Adipose tissue (tissue), 3 donors: ENCODE data around the gene BSN. TPM values are rescaled to one million over a fixed set of nuclear protein-coding genes. Genes with fewer than 3 reads are reported as not detected.

Source experiments
- H3K27ac ChIP-seq: one replicate; pipeline ENCODE4 v1.5.1; 2013; ENCODE audit warnings: low read depth, low read length
- WGBS, 3 donors: extraction: QIAGEN DNeasy Blood & Tissue Kit; methylation state at CpG; one replicate each; pipeline ENCODE4 v1.1.7; 2013; 5-methylcytosine and 5-hydroxymethylcytosine counted together
- polyA plus RNA-seq, 3 donors: library from polyadenylated mRNA; stranded (reverse); fragments of 200-250 nt; gene quantifications; one replicate each; pipeline ENCODE4 v1.2.3, GENCODE V29; 2013
- donor health status: healthy with polysubstance abuse.
- donor health status: Bipolar disorder and iron deficiency.
- donor health status: healthy.

The BSN gene
- under 1 TPM; 0.06 to 0.49 (median 0.11) TPM for polyA plus RNA-seq

DNA sequence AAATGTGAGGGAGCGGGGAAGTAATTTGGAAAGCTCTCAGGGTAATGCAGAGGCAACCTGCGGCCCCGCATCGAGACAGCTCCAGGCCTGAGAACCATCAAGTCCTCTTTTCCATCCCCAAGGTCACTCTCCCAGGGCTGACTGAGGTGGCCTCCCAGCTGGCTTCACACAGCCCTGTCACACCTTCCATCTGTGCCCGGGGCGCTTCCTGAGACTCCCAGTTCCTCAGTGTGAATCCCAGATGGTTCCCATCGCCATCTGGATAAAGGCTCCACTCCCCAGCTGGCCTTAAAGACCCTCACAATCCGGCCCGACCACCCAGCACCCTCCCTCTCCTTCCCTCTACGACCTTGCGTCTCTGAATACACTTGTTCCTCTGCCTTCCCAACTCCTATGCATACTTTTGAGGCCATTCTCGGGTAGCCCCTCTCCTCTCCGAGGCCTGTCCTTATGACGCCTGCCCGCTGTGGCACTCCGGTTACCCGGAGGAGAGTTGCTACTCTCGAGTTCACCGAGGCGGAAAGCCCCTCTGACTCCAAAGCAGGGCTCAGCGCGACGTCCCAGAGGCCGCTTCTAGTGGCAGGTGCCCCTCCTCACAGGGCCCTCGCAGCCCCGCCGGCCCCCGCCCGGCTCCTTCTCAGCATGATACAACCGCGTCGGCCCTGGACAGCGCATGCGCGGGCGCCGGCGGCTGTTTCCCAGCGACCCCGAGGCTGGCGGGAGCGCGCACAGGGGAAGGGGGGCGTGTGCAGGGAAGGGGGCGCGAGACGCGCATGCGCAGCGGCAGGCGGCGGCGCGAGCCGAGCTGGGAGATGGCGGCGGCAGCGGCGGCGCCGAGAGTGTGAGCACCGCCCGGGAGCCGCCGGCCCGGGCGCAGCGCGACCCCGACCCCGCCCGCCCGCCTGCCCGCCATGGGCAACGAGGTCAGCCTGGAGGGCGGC lies at the start of gene BSN:
TSS of gene BSN (plus strand) at position 786 of the 941 bp plus-strand sequence. CDS start at position 912, 126 bp downstream.
- 3 to 5% (median 4%) methylated on average over 54 to 76 of the region's 76 CpGs for WGBS, 3 donors
- no peak within 1 kb of the TSS for H3K27ac ChIP-seq

GRCh38 chr3:49506906-49507305 lies 47.4 kb upstream of the BSN start:
- 85 to 98% (median 86%) methylated on average over 3 of the region's 3 CpGs for WGBS, 3 donors

DNA sequence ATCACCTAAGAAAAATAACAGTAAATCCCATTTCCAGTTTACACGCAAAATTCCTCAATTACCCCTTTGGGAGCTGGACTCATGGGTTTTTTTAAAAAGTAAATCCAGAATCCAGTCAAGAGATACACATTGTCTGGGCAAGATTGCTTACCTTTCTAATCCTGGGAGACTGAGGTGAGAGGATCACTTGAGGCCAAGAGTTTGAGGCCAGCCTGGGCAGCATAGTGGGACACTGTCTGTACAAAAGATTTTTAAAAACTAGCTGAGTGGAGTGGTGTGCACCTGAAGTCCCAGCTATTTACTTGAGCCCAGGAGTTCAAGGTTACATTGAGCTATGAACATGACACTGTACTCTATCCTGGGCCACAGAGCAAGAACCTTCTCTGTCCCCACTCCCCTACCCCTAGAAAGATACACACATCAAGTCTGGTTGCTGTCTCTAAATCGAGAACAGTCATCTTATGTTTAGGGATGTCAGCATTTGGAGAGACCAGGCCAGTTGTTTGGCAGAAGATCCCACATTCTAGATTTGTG lies 45.2 kb upstream of the BSN start:
- 28 to 46% (median 43%) methylated on average over 2 of the region's 2 CpGs for WGBS, 3 donors
- no peak overlapping the region for H3K27ac ChIP-seq

More at GRCh38 chr3:49506906-49507305, 47.4 kb upstream of the BSN start:
- H3K27ac ChIP-seq = no peak overlapping the region

GRCh38 chr3:49511639-49512038 lies 42.6 kb upstream of the BSN start:
- 73 to 81% (median 77%) methylated on average over 2 of the region's 2 CpGs for WGBS, 3 donors
- H3K27ac ChIP-seq = no peak overlapping the region

DNA sequence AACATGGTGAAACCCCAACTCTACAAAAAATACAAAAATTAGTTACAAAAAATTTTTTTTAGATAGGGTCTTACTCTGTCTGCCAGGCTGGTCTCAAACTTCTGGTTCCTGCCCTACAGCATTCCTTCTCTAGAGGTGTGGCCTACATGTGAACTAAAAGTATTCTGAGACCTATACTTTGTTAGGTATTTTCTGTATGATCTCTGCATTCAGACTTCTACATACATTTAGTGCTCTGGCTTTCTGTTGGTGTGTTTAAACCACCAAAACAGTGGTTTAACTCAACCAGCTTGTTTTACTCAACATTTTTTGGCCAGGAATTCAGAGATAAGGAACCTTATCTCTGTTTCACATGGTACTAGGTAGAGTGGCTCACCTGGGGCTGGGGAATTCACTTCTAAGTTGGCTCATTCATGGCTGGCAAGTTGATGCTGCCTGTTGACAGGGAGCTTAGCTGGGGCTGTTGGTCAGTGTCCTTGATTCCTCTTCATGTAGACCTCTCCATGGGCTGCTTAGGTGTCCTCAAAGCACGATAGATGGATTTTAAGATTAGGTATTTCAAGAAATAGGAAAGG lies 41.4 kb upstream of the BSN start:
- no peak overlapping the region for H3K27ac ChIP-seq
- WGBS, 3 donors = 70 to 95% (median 92%) methylated on average over 1 of the region's 1 CpG

- WGBS, 3 donors = 40 to 86% (median 82%) methylated on average over 4 of the region's 4 CpGs
- H3K27ac ChIP-seq = no peak overlapping the region
Observed at GRCh38 chr3:49513494-49514124, 40.7 kb upstream of the BSN start.

DNA sequence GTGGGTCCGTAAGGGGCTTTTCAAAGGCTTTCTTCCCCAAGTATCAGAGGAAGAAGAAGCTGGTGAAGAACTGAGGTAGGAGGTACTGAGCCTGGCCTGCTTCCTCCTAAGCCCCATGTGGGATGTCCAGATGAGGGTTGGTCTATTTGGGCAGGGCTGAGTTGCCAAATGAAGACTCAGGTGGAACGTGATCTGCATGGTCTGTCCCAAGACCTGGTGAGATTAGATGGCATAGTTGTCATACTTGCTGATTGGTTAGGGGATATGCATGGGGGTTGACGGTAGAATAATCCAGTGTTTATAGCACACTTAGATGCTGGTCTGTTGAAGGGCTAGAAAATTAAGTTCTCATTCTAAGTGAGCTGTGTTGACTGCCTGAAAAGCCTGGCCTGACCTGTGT lies 36.3 kb upstream of the BSN start:
- H3K27ac ChIP-seq = no peak overlapping the region
- WGBS, 3 donors = 87 to 91% (median 90%) methylated on average over 3 of the region's 3 CpGs

- 83 to 98% (median 94%) methylated on average over 5 of the region's 5 CpGs for WGBS, 3 donors
- no peak overlapping the region for H3K27ac ChIP-seq
Observed at GRCh38 chr3:49518441-49518840, 35.8 kb upstream of the BSN start.

- H3K27ac ChIP-seq = no peak overlapping the region
- WGBS, 3 donors = 67 to 85% (median 78%) methylated on average over 6 of the region's 6 CpGs
Observed at GRCh38 chr3:49519296-49519695, 35.0 kb upstream of the BSN start.

DNA sequence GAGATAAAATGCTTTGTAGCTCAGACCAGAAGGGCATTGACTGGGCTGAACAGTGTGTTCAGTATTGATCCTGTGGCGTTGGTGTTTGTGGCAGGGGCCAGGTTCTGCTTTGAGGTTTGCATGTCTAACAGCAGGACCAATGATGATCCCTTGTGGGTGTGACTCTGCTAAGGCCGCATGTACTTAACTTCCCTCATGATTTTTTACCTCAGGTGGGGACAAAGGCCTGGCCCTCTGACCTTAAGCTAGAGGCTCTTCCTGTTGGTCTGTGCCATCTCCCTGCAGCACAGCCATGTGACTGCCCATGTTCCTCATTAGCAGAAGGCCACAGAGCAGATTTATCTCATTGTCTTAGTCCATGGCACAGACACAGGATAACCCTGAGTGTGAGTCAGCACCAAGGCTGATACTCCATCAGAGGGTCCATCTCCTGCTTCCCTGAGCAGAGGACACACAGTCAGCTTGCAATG lies 34.3 kb upstream of the BSN start:
- H3K27ac ChIP-seq = no peak overlapping the region
- 31 to 80% (median 70%) methylated on average over 2 of the region's 2 CpGs for WGBS, 3 donors

GRCh38 chr3:49523756-49524747 lies 30.2 kb upstream of the BSN start:
- WGBS, 3 donors = 54 to 80% (median 75%) methylated on average over 5 of the region's 5 CpGs
- no peak overlapping the region for H3K27ac ChIP-seq

DNA sequence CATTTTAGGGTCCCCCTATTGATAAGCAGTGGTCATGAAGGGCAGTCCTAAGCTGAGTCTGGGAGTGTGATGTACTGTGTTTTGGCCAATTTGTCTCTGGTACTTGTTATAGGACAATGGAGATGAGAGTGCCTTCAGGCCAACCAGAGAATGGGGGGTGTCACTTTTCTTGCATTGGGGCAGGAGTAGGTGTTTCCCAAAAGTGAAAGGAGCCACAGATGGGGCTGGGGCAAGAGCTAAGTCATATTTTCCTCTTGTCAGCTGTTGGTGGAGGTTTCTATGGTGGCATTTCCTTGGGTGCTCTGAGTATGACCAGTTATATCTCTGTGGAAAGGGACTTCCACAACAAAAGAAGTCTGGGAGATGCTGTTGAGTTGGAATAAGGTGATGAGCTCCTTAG lies 24.7 kb upstream of the BSN start:
- H3K27ac ChIP-seq = no peak overlapping the region

DNA sequence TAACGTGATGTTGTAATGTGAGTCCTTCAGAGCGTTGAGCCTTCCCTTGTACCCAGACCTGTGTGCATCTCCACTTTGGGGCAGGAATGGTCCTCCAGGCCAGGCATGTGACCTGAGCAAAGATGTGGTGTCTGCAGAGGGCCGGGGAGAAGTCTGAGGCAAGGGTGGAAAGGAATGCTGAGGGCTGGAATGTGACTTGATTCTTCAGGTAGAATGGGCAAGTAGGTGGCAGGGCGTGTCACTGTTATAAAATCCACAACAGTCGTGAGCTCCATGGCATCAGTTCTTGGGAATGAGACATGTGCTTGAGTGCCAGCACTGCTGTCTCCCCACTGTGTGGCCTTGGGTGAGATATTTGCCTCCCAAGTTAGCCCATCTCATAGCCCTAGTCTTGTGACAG lies 24.0 kb upstream of the BSN start:
- H3K27ac ChIP-seq = no peak overlapping the region
- WGBS, 3 donors = 61 to 94% (median 90%) methylated on average over 5 of the region's 5 CpGs

- H3K27ac ChIP-seq = no peak overlapping the region
- WGBS, 3 donors = 84 to 92% (median 88%) methylated on average over 8 of the region's 8 CpGs
Observed at GRCh38 chr3:49530701-49531100, 23.6 kb upstream of the BSN start.

GRCh38 chr3:49531218-49531617 lies 23.1 kb upstream of the BSN start:
- WGBS, 3 donors = 80 to 92% (median 85%) methylated on average over 10 of the region's 10 CpGs
- no peak overlapping the region for H3K27ac ChIP-seq

DNA sequence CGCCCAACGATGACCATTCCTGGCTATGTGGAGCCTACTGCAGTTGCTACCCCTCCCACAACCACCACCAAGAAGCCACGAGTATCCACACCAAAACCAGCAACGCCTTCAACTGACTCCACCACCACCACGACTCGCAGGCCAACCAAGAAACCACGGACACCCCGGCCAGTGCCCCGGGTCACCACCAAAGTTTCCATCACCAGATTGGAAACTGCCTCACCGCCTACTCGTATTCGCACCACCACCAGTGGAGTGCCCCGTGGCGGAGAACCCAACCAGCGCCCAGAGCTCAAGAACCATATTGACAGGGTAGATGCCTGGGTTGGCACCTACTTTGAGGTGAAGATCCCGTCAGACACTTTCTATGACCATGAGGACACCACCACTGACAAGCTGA lies 22.6 kb upstream of the BSN start:
- 92 to 95% (median 95%) methylated on average over 14 to 16 of the region's 16 CpGs for WGBS, 3 donors
- no peak overlapping the region for H3K27ac ChIP-seq

- no peak overlapping the region for H3K27ac ChIP-seq
- WGBS, 3 donors = 95 to 96% (median 96%) methylated on average over 13 of the region's 13 CpGs
Observed at GRCh38 chr3:49533031-49533430, 21.2 kb upstream of the BSN start.
